GM21529 (cell line): ENCODE data around the gene XKR8.

Experiments used
- ATAC-seq: cut with Tn5 transposase; IDR thresholded peaks from one replicate; pipeline ENCODE4 v1.9.1; 2021; ENCODE audit not compliant: unreplicated experiment

XKR8 gene

GRCh38 chr1:27955076-27955475 lies 4.7 kb upstream of the XKR8 start:
- no peak for ATAC-seq

- no peak for ATAC-seq
Measured at GRCh38 chr1:27956761-27957160, 3.0 kb upstream of the XKR8 start.

DNA sequence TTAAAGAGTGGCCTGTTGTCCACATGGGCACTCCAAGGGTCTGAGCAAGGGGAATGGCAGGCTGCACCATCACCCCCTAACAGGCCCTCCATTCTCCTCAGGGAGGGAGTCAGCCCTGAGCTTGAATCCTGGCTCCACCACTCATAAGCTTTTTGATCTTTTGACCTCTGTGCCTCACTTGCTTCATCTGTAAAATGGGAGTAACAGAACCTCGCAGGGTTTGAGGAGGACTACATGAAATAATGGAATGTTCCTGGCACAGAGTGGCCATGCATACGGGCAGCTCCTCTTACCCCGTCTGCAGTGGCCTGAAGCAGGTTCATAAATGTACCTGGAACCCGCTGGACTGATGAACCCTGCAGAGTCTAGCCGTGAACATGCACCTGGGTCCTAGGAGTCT lies 2.1 kb upstream of the XKR8 start:
- ATAC-seq, result no peak

- no peak for ATAC-seq
Measured at GRCh38 chr1:27958513-27958912, 1.3 kb upstream of the XKR8 start.

- ATAC-seq, result no peak
Measured at GRCh38 chr1:27960762-27961645, 1.2 kb downstream of the XKR8 start.

- ATAC-seq, result no peak
Measured at GRCh38 chr1:27961646-27962221, 2.0 kb downstream of the XKR8 start.

- no peak for ATAC-seq
Measured at GRCh38 chr1:27963393-27963792, 3.6 kb downstream of the XKR8 start.

DNA sequence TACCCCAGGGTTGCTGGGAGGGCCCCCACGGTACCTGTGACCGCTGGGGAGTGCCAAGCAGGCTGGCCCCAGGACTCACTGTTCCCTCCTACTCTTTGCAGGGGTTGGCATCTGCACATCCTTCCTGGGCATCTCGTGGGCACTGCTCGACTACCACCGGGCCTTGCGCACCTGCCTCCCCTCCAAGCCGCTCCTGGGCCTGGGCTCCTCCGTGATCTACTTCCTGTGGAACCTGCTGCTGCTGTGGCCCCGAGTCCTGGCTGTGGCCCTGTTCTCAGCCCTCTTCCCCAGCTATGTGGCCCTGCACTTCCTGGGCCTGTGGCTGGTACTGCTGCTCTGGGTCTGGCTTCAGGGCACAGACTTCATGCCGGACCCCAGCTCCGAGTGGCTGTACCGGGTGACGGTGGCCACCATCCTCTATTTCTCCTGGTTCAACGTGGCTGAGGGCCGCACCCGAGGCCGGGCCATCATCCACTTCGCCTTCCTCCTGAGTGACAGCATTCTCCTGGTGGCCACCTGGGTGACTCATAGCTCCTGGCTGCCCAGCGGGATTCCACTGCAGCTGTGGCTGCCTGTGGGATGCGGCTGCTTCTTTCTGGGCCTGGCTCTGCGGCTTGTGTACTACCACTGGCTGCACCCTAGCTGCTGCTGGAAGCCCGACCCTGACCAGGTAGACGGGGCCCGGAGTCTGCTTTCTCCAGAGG lies 6.8 kb downstream of the XKR8 start:
- ATAC-seq, result no peak

DNA sequence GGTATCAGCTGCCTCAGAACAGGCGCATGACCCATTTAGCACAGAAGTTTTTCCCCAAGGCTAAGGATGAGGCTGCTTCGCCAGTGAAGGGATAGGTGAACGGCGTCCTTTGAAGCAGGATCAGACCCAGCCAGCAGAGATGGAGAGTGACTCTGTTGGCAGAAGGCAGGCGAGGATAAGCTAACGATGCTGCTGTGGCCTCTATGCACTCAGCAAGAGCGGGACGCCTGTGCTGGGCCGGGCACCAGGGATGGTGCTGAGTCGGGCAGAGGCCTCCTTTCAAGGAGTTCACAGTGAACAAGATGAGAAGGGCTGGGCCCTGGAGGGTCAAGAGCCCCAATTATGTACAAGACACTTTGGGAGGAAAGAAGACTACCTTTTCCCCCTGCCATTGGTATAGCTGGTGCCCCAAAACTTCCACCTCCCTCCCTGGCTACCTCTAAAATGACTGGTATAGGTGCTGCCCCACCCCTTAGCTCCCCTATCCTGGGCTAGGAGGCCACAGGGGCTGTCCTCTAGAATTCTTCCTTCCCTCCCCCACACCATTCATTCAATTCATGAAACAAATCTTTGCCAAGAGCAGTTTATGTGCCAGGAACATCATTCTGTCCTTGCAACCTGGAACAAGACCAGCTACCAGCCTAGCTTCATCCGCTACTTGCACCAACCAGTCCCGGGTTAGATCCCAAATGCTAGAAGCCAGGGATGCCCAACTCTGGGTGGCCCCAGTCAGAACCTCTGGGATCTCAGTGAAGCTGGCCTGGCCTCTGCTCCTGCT lies 7.5 kb downstream of the XKR8 start:
- ATAC-seq, result no peak

DNA sequence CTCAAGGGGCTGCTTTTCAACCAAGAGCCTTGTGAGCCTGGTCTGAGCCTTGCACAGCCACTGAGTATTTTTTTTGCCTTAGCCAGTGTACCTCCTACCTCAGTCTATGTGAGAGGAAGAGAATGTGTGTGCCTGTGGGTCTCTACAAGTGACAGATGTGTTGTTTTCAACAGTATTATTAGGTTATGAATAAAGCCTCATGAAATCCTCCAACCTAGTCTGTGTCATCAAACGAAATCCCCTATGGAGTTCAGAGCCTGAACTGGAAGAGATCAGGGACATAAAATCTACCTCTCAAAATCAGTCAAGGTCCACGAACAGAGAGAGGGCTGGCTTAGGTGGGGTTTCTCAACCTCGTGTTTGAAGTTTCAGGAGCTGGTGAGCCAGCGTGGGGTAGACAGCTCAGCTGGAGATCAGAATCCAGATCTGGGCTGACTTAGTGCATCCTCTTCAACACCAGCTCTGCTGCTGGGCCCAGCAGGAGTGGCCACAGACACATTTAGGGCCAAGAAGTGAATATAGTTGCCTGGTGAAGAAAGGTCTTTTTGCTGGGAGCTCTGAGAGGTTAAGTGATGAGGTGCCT lies 8.2 kb downstream of the XKR8 start:
- ATAC-seq, result no peak

DNA sequence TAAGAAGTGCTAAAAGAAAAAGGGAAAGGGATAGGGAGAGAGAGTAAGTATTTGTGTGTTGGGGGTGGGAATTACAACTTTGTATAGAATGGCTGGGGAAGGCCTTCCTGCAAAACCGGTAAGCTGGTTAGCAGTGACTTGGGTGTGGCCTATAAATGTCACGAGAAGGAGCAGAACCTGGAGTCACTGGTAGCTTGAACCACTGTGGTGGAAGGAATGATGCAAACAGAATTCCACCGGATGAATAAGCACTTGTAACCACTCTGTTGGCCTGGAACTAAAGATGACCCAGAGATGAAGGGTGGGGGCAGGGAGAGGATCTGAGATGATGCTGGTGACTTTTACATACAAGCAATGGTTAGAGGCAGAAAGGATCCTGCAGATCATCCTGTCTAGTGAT lies 8.9 kb downstream of the XKR8 start:
- no peak for ATAC-seq

- ATAC-seq, result no peak
Measured at GRCh38 chr1:27970401-27970800, 10.6 kb downstream of the XKR8 start.

DNA sequence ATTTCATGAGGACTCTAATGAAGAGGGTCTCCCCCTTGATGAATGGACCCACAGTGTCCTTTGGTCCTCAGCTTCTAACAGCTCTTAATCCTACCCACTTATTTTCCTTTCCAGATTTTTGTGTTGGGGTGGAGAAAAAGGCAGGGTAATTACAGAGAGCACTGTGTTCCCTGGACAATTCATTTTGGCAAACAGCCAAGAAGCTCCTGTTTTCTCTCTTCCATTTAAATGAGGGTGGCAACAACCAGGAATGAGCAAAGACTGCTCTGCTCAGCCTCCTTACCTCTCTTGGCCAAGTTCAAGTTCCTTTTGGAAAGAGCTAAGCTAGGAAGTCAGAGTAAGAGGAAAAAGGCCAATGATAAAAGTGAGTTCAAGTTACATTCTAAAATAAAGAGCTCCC lies 11.9 kb downstream of the XKR8 start:
- no peak for ATAC-seq

DNA sequence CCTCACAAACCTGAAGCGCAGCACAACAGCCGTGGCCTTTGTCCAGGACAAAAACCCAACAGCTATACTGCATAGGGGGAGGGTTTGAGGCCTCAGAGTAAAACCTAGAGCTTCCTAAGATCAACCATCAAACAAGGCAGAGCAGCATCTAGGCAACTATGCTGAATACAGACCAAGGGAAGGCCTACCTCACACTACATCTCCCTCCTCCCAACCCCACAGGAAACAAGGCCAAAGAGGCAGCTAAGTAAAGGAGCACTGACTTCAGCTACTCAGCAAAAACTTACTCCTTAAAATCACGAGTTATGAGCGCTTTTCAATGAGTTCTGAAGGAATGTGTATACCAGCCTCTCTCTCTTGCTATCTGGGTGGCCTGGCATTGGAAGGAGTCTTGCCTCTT lies 12.4 kb downstream of the XKR8 start:
- ATAC-seq, result no peak

- ATAC-seq, result no peak
Measured at GRCh38 chr1:27973771-27974416, 14.1 kb downstream of the XKR8 start.

DNA sequence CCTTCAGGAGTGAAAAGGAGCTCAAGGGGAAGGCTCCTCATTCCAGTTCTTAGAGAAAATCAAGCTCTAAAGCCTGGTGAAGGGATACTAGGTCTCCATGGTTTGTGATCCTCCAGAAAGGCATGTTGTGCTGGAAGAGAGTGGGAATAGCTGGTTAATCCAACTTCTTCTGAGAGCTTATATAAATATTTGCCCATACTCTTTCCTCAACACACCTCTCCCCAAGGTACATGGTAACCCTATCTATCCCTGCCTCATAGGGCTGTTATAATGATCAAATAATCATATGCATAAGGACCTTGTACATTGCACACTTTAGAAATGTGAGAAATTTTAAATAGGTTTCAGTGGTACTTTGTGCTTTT lies 14.6 kb downstream of the XKR8 start:
- no peak for ATAC-seq

DNA sequence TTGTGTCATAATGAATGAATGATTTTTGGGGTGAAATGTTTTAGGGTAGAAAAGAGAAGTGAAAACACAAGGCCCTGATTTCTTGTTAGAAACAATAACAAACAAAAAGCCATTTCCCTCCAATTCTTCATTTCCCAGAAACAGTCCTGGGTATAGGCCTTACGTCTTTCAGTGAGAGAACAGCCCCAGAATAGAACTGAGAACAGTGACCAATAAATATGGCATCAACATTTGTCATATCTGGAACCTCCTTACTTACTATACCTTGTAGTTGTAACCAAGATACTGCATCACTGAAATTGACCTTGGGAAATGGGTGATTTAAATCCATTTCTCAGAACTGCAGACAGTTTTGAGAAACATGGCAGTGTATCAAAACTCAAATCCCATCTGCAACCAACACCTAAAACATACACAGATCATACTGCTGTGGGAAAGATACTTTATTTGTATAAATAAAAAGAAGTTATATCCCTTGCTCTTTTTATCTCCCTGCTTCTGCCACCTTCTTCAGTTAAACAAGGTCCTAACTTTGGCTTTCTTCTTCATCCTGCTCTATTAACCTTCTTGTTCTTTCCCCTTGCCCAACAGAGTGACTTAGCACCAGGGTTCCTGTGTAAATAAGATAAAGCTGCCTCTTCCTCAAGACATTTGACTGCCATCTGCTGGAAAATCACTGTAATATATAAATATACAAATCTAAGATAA lies 19.5 kb downstream of the XKR8 start:
- ATAC-seq, result no peak

DNA sequence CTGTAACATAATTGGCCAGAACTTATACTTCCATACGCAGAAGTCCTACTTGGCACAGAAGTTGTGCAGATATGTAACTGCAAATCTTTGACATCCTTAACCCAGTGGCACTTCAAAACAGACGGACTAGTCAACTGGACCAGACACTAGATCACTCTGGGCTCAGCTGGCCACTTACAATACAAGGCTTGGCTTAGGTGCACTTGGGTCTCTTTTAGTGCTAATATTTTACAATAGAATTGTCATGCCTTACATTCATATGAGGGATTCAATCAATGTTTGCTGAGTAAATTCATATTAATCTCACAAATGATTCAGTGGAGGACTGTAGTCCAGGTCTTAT lies 20.1 kb downstream of the XKR8 start:
- no peak for ATAC-seq

DNA sequence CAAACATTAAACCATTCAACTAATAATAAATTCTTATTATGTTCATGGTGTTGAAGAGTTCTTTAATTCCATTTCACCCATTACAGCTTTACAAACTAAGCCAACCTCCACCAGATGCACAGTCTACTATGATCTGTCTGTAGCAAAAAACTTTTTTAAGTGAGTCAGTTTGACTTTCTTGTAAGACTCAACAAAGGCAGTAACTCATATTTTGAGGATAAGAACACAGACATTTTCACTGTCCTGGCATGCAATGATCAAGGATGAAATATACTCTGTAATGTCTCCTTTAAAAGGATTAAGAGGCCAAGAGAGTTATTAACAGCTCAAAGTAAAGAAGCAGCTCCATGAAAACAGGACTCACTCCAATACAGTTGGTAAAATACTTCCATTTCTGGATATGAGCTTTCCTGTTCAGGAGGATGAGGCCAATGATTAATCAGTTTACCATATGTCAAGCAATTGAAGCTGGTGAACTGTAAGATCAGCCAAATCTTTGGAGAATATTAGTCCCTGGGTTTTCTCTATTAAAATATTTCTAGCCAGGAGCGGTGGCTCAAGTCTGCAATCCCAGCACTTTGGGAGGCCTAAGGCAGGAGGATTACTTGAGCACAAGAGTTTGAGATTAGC lies 20.6 kb downstream of the XKR8 start:
- no peak for ATAC-seq

DNA sequence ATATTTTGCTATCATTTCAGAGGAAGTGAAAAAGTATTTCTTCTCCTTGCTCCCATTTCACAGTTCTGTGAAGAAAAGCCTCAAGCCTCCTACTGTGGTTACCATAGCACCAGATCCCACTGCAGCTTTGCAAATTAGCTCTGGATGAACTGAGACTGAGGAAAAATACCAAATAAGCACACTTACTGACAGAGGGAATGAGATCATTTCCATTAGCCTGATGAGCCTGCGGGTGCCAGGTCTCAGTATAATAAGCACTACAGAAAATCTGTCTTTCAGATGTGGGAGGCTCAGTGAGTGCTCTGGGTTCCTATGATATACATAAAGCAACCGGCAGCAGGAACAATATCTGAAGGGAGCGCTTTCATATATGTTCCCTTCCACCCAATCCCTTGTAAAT lies 21.4 kb downstream of the XKR8 start:
- no peak for ATAC-seq
